GM23338 (cell line): ENCODE data around the gene SLC39A11. TPM values are rescaled to one million over a fixed set of nuclear protein-coding genes. Genes with fewer than 3 reads are reported as not detected.
"Not testable (repeated sequence)": the region's sequence is repeated elsewhere in the genome, so short reads cannot be mapped to it uniquely, and the experiment has no call there.

Experiments used
- ATAC-seq: fragments of 200-7000 bp; cut with Tn5 transposase; 3 replicates; pipeline ENCODE4 v1.9.1; 2020
- DNase-seq: peaks from one replicate; pipeline ENCODE4 v3.0.0-alpha.2; 2015; ENCODE audit warnings: low spot score
- H2AFZ ChIP-seq: fragments of 200-600 bp; sonication (generic); 2 replicates; pipeline ENCODE4 v1.8.0; 2016; ENCODE audit warnings: antibody characterized with exemption, mild to moderate bottlenecking, moderate library complexity
- H3F3A ChIP-seq: fragments of 200-600 bp; sonication (generic); replicated peaks from 2 replicates; pipeline ENCODE4 v1.8.0; 2017; ENCODE audit warnings: antibody characterized with exemption, mixed run types, low read depth
- H3K27ac ChIP-seq: fragments of 200-600 bp; sonication (generic); 2 replicates; pipeline ENCODE4 v1.6.1; 2016; ENCODE audit warnings: low read depth
- H3K27me3 ChIP-seq: fragments of 200-600 bp; sonication (generic); 2 replicates; pipeline ENCODE4 v1.8.0; 2016; ENCODE audit warnings: mild to moderate bottlenecking, mixed run types, moderate library complexity; ENCODE audit not compliant: insufficient read depth
- H3K36me3 ChIP-seq: fragments of 200-600 bp; sonication (generic); 2 replicates; pipeline ENCODE4 v1.8.0; 2016; ENCODE audit warnings: mild to moderate bottlenecking; ENCODE audit not compliant: insufficient read depth
- H3K4me1 ChIP-seq: fragments of 200-600 bp; sonication (generic); 2 replicates; pipeline ENCODE4 v1.8.0; 2016; ENCODE audit warnings: mild to moderate bottlenecking, moderate library complexity; ENCODE audit not compliant: insufficient read depth
- H3K4me2 ChIP-seq: fragments of 200-600 bp; sonication (generic); 2 replicates; pipeline ENCODE4 v1.7.1; 2017; ENCODE audit warnings: mixed run types
- H3K4me3 ChIP-seq: fragments of 200-600 bp; sonication (generic); 2 replicates; pipeline ENCODE4 v1.6.1; 2016; ENCODE audit warnings: mixed run types
- H3K79me2 ChIP-seq: fragments of 200-600 bp; sonication (generic); replicated peaks from 2 replicates; pipeline ENCODE4 v1.8.0; 2017; ENCODE audit warnings: mild to moderate bottlenecking; ENCODE audit not compliant: insufficient read depth
- H3K9me2 ChIP-seq: fragments of 200-600 bp; sonication (generic); 2 replicates; pipeline ENCODE4 v1.8.0; 2017; ENCODE audit not compliant: insufficient read depth
- H4K20me1 ChIP-seq: fragments of 200-600 bp; sonication (generic); replicated peaks from 2 replicates; pipeline ENCODE4 v1.8.0; 2017; ENCODE audit warnings: mild to moderate bottlenecking; ENCODE audit not compliant: insufficient read depth
- H3K27ac Mint-ChIP-seq: 2 replicates; pipeline ENCODE4 v1.8.0; 2020; ENCODE audit warnings: inconsistent platforms, mild to moderate bottlenecking, moderate library complexity, mixed read lengths
- H3K27me3 Mint-ChIP-seq: 3 replicates; pipeline ENCODE4 v1.8.0; 2022; ENCODE audit warnings: low read depth, mild to moderate bottlenecking, moderate library complexity, mixed read lengths, inconsistent platforms; ENCODE audit not compliant: insufficient read depth, poor library complexity
- H3K36me3 Mint-ChIP-seq: 3 replicates; pipeline ENCODE4 v1.8.0; 2021; ENCODE audit warnings: low read depth, mild to moderate bottlenecking, inconsistent platforms, moderate library complexity, mixed read lengths
- H3K4me1 Mint-ChIP-seq: 3 replicates; pipeline ENCODE4 v1.8.0; 2020; ENCODE audit warnings: mild to moderate bottlenecking, inconsistent platforms, mixed read lengths
- H3K4me3 Mint-ChIP-seq: 3 replicates; pipeline ENCODE4 v1.8.0; 2021; ENCODE audit warnings: moderate library complexity, mild to moderate bottlenecking, inconsistent platforms, mixed read lengths
- H3K9me3 Mint-ChIP-seq: 3 replicates; pipeline ENCODE4 v1.8.0; 2020; ENCODE audit warnings: moderate library complexity, mild to moderate bottlenecking, inconsistent platforms, mixed read lengths
- EZH2phosphoT487 ChIP-seq: fragments of 200-600 bp; sonication (generic); IDR thresholded peaks from one replicate; pipeline ENCODE4 v1.8.1; 2018; ENCODE audit warnings: antibody characterized with exemption; ENCODE audit not compliant: unreplicated experiment
- NANOG ChIP-seq: IDR thresholded peaks from 2 replicates; pipeline ENCODE4 v1.6.1; 2016; ENCODE audit warnings: antibody characterized with exemption, borderline replicate concordance
- REST ChIP-seq: IDR thresholded peaks from one replicate; pipeline ENCODE4 v1.6.1; 2018; ENCODE audit warnings: antibody characterized with exemption; ENCODE audit not compliant: unreplicated experiment
- STAT1 ChIP-seq: IDR thresholded peaks from one replicate; pipeline ENCODE4 v1.6.1; 2016; ENCODE audit warnings: antibody characterized with exemption; ENCODE audit not compliant: unreplicated experiment
- ZNF114 ChIP-seq: fragments of 250-450 bp; sonication (Bioruptor Pico); IDR thresholded peaks from 2 replicates; pipeline ENCODE4 v1.5.0; 2020; ENCODE audit warnings: mild to moderate bottlenecking, moderate library complexity
- polyA plus RNA-seq: library from polyadenylated mRNA; unstranded; fragments of >200 nt; fragmentation: Nextera tagmentation; extraction: Ambion mirVana; gene quantifications from 2 replicates; pipeline ENCODE4 v1.2.1, GENCODE V29; 2016
- total RNA-seq: library from RNA; depleted of rRNA; stranded (reverse); fragments of >200 nt; shearing (Covaris generic); gene quantifications from 2 replicates; pipeline ENCODE4 v1.2.3, GENCODE V29; 2014
- TF ChIP-seq, protein P1 (sequence below): IDR thresholded peaks from 2 replicates; pipeline ENCODE4 v1.6.1; 2016; ENCODE audit warnings: antibody characterized with exemption

Gene SLC39A11
- total and polyA plus RNA-seq, 2 experiments from 2014 or later: 10.8 to 18.1 TPM

- no peak for TF ChIP-seq REST
These were observed 451.9 kb downstream of the SLC39A11 start (continued) for GRCh38 chr17:72640415-72641165.

DNA sequence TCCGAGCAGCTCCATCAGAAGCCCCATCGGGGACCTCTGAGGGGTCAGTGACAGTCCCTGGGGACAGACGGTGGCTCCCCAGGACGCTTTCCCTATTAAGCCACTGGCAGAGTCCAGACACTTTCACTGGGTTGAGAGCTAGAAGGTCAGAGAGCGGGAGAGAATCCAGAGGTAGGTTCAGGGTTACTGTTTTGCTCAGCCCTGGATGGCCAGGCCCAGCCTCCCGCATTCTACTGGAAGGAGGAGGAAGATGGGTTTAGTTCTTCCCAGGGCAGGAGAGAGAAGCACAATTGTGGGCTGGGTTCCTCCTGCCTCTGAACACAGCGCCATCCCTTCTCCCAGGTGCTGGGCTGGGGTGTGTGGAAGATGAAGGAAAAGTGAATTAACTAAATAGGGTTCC, 452.8 kb downstream of the SLC39A11 start:
- H3K9me3 Mint-ChIP-seq: no peaks in the 10 kb centered on the region

GRCh38 chr17:72638932-72639331, 453.6 kb downstream of the SLC39A11 start:
- H3K4me3 ChIP-seq, H3K36me3 Mint-ChIP-seq, H3K27ac ChIP-seq, H3K27me3 ChIP-seq, H3F3A ChIP-seq, H3K9me2 ChIP-seq, H3K4me3 Mint-ChIP-seq, H3K9me3 Mint-ChIP-seq, H3K36me3 ChIP-seq, H3K27me3 Mint-ChIP-seq, H3K4me2 ChIP-seq, H3K4me1 ChIP-seq, ATAC-seq, H2AFZ ChIP-seq, H3K79me2 ChIP-seq, DNase-seq, H3K4me1 Mint-ChIP-seq, H3K27ac Mint-ChIP-seq, H4K20me1 ChIP-seq: not testable (repeated sequence)

More for the DNA sequence above, 452.8 kb downstream of the SLC39A11 start:
- Histone ChIP-seq H3K27me3 (no peaks in the 10 kb centered on the region), H3K9me2 (0 out of 2 replicates have a peak, but pooled peaks cover 4% of the 10 kb centered on the region), H3F3A (no peaks in the 10 kb centered on the region), H3K4me3 (no peak overlapping the region), H3K4me2 (no peak overlapping the region), H3K36me3 (no peaks in the 10 kb centered on the region), H3K4me1 (no peaks in the 10 kb centered on the region), H2AFZ (peak overlapping the region; percentile 32), H3K27ac (no peak overlapping the region), H4K20me1 (no peaks in the 10 kb centered on the region), H3K79me2 (no peaks in the 10 kb centered on the region)
- Mint-ChIP-seq H3K27ac (no peak overlapping the region), H3K36me3 (no peaks in the 10 kb centered on the region), H3K4me3 (no peak overlapping the region), H3K27me3 (peaks cover 6% of the 10 kb centered on the region), H3K4me1 (no peaks in the 10 kb centered on the region; the same call in 2 of the 3 replicates)
- DNase-seq: no peak
- TF ChIP-seq EZH2phosphoT487: no peak
- TF ChIP-seq NANOG: no peak
- peak; percentile 39 for ATAC-seq

GRCh38 chr17:72635034-72635635, 457.4 kb downstream of the SLC39A11 start:
- no peaks in the 10 kb centered on the region for H3F3A ChIP-seq
- H3K4me3 Mint-ChIP-seq: no peak overlapping the region
- DNase-seq (no peak), ATAC-seq (no peak)
- no peaks in the 10 kb centered on the region for H3K36me3 ChIP-seq
- H2AFZ ChIP-seq: no peak overlapping the region
- no peak overlapping the region for H3K4me2 ChIP-seq
- no peaks in the 10 kb centered on the region for H3K36me3 Mint-ChIP-seq
- no peaks in the 10 kb centered on the region for H3K27me3 Mint-ChIP-seq
- H3K27me3 ChIP-seq: no peaks in the 10 kb centered on the region
- H3K27ac ChIP-seq: no peak overlapping the region
- H3K9me2 ChIP-seq: no peaks in the 10 kb centered on the region
- H3K27ac Mint-ChIP-seq: no peak overlapping the region
- H3K4me1 ChIP-seq: no peaks in the 10 kb centered on the region
- peaks cover 2% of the 10 kb centered on the region; the same call in 1 of the 3 replicates for H3K4me1 Mint-ChIP-seq
- H3K4me3 ChIP-seq: no peak overlapping the region
- H3K9me3 Mint-ChIP-seq: no peaks in the 10 kb centered on the region
- no peaks in the 10 kb centered on the region for H3K79me2 ChIP-seq
- no peaks in the 10 kb centered on the region for H4K20me1 ChIP-seq
- TF ChIP-seq, protein P1, sequence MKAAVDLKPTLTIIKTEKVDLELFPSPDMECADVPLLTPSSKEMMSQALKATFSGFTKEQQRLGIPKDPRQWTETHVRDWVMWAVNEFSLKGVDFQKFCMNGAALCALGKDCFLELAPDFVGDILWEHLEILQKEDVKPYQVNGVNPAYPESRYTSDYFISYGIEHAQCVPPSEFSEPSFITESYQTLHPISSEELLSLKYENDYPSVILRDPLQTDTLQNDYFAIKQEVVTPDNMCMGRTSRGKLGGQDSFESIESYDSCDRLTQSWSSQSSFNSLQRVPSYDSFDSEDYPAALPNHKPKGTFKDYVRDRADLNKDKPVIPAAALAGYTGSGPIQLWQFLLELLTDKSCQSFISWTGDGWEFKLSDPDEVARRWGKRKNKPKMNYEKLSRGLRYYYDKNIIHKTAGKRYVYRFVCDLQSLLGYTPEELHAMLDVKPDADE: no peak
- no peak for TF ChIP-seq NANOG
- no peak for TF ChIP-seq ZNF114 (CRISPR knock-in tag)
- TF ChIP-seq STAT1: no peak
